Activated CD8-positive, alpha-beta T cell treated with anti-CD3 and anti-CD28 coated beads, Interleukin-2, amount 10 ng/mL, durations not matched to agents 7 days and 5 days (primary cell): ENCODE results near the gene PTPN14. TPM values are rescaled to one million over a fixed set of nuclear protein-coding genes. Genes with fewer than 3 reads are reported as not detected.

Experiments used
- ATAC-seq: fragments of 150-1000 bp; cut with Tn5 transposase; one replicate; pipeline ENCODE4 v1.10.0; 2021; ENCODE audit warnings: moderate library complexity
- CTCF ChIA-PET: fragments of 350-600 bp; sonication (Branson Sonifier 250); formaldehyde crosslinking; loops from one replicate; lab custom pipeline; 2021; ENCODE audit warnings: antibody characterized with exemption; lab: Charles Lee
- POLR2A ChIA-PET: fragments of 350-600 bp; sonication (Branson Sonifier 250); formaldehyde crosslinking; loops from one replicate; lab custom pipeline; 2021; ENCODE audit warnings: antibody characterized with exemption; lab: Charles Lee
- DNase-seq: peaks from one replicate; pipeline ENCODE4 v3.0.0-alpha.2; 2020
- H3K27ac Mint-ChIP-seq: one replicate; pipeline ENCODE4 v1.8.0; 2021; ENCODE audit warnings: mild to moderate bottlenecking, mixed read lengths
- H3K27me3 Mint-ChIP-seq: one replicate; pipeline ENCODE4 v1.8.0; 2021; ENCODE audit warnings: low read depth, mixed read lengths
- H3K36me3 Mint-ChIP-seq: one replicate; pipeline ENCODE4 v1.8.0; 2021; ENCODE audit warnings: low read depth, mixed read lengths
- H3K4me1 Mint-ChIP-seq: one replicate; pipeline ENCODE4 v1.8.0; 2021; ENCODE audit warnings: low read depth, mixed read lengths
- H3K4me3 Mint-ChIP-seq: one replicate; pipeline ENCODE4 v1.8.0; 2021; ENCODE audit warnings: mild to moderate bottlenecking, mixed read lengths
- H3K9me3 Mint-ChIP-seq: one replicate; pipeline ENCODE4 v1.8.0; 2022; ENCODE audit warnings: mixed read lengths; ENCODE audit not compliant: insufficient read depth
- total RNA-seq, 2 experiments: library from RNA; stranded (reverse); gene quantifications; one replicate each; pipeline ENCODE4 v1.2.3, GENCODE V29; 2021

The PTPN14 gene
- total RNA-seq, 2 experiments from 2014 or later: 0.13 to 0.21 TPM

DNA sequence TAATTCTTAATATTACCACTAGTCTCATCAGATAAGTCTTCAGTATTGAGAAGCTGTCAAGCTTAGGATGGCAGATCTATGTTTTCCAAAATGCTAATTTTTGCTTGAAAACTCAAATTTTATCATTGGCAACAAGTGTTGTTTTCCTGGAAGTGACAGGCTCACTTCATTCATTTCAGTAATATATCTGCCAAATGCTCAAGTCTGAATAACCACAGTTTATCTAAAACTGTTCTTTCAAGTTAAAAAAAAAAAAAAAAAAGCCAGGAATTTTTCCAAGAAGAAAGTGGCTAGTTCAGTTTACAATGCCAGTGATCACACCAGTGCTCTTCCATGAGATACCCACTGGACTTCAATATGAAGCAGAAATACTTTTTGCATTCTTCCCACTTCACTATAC lies 249.9 kb downstream of the PTPN14 start:
- DNase-seq (no peak), ATAC-seq (no peak)
- ChIA-PET POLR2A (no interaction called here), CTCF (interaction anchor here (2.3 to 4.0 kb wide), 2 partner anchors 27 to 31 kb away, joined by 12 to 13 read pairs; no protein-coding TSS in a partner anchor)
- Mint-ChIP-seq H3K4me3 (no peak overlapping the region), H3K4me1 (peaks cover 9% of the 10 kb centered on the region), H3K36me3 (no peaks in the 10 kb centered on the region), H3K9me3 (no peaks in the 10 kb centered on the region), H3K27me3 (no peaks in the 10 kb centered on the region), H3K27ac (no peak overlapping the region)

DNA sequence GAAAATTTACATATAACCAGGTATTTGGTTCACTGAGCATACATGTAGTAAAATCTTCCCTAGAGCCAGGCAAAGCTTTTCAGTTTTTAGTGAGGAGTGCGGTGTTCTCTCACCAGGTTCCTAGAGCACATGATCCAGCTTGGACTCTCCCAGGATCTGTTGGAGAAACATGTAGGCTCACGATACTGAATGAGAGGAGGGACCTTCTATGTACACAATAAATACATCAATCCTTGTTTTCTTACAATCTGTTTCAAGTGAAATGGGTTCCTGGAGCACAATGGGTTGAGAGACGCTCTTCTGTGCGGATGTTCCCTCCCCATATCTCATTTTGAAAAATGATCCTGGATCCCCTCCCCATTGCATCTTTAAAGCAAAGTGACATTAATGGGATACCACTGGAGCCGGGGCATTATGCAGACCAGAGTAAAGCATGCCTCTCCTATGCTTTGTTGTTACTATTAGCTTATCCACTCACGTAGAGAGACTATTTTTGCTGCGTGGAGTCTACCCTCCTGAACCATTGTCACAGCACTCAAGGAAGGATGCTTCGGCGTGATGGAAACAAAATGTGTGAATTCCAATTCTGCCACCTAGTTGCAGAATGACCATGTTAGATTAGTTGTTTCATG lies 251.1 kb downstream of the PTPN14 start:
- Mint-ChIP-seq H3K4me1 (peaks cover 9% of the 10 kb centered on the region), H3K36me3 (no peaks in the 10 kb centered on the region), H3K27me3 (no peaks in the 10 kb centered on the region), H3K4me3 (no peak overlapping the region), H3K27ac (no peak overlapping the region), H3K9me3 (no peaks in the 10 kb centered on the region)
- ATAC-seq (no peak), DNase-seq (no peak)
- CTCF ChIA-PET: interaction anchor here (1.5 kb wide), 1 partner anchor 11 kb away, joined by 3 read pairs; no protein-coding TSS in a partner anchor
- POLR2A ChIA-PET: no interaction called here

Other genes with a start within 250 kb of the PTPN14 start
- gene CENPF, start 51.6 kb upstream of the PTPN14 start, total RNA-seq: 100 to 1,000 TPM; 176 to 180 TPM